DMS79 treated with DMSO at 0.1 percent for 48 hours (cell line): ENCODE results near the gene SLC25A48.
A peak's percentile ranks its signal among the peaks of the same experiment; 100 is the strongest.

Source experiments
- DNase-seq: peaks from one replicate; lab custom pipeline; 2025; lab: John Stamatoyannopoulos, UW

The SLC25A48 gene, protein sequence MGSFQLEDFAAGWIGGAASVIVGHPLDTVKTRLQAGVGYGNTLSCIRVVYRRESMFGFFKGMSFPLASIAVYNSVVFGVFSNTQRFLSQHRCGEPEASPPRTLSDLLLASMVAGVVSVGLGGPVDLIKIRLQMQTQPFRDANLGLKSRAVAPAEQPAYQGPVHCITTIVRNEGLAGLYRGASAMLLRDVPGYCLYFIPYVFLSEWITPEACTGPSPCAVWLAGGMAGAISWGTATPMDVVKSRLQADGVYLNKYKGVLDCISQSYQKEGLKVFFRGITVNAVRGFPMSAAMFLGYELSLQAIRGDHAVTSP

DNA sequence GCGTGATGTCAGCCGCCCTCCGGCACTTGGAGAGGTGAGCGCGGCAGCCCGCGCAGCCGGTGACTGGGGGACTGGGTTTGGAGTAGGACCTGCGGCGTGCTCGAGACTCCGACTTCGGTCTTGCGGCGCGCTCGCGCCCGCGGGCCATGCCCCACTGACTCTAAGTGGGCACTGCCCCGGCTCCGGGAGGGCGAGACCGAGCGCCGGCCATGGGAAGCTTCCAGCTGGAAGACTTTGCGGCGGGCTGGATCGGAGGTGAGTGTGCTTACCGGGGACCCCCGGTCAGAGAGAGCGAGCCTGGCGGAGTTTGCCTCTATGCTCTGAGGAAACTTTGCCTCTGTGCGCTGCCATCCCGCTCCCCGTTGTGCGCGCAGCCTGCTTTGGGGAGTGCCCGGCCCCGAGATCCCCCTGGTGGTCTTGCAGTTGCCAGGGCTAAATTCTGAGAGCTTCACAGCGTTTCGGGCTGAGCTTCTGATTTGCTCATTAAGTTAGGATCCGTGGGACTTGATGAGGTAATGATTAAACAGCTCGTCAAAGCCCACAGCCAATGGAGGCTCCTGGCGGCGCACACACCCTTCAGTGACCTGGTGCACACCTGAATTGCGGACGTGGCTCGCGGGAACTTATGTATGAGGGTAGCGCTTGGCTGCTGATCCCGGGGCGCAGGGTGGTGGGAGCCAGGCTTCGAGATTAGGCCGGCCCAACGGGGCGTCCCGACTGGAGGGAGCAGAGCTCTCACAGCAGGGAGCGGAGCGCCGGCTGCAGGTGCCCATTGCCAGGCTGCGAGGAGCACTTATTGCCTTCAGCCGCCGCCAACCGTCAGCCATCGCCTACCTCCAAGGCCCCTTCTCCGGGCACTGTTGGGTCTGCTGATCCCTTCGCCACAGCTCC is at the start of gene SLC25A48:
TSS of gene SLC25A48 (plus strand) at position 25 of the 891 bp plus-strand sequence. CDS start at position 210, 185 bp downstream.
- peak; percentile 8 for DNase-seq

DNA sequence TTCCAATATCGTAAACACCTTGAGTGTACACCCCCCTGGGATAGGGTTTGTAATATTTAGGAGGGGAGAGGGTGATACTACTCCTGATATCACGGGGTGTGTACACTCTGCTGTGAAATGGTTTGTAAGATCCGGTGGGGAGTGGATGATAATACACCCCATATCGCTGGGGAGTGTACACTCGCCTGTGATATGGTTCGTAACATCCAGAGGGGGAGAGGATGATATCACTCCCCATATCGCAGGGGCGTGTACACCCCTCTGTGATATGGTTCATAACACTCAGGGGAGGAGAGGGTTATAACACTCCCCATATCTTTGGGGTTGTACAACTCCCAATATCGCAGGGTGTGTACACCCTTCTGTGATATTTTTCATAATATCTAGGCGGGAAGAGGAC is 33.8 kb upstream of the SLC25A48 start:
- DNase-seq = no peak

DNA sequence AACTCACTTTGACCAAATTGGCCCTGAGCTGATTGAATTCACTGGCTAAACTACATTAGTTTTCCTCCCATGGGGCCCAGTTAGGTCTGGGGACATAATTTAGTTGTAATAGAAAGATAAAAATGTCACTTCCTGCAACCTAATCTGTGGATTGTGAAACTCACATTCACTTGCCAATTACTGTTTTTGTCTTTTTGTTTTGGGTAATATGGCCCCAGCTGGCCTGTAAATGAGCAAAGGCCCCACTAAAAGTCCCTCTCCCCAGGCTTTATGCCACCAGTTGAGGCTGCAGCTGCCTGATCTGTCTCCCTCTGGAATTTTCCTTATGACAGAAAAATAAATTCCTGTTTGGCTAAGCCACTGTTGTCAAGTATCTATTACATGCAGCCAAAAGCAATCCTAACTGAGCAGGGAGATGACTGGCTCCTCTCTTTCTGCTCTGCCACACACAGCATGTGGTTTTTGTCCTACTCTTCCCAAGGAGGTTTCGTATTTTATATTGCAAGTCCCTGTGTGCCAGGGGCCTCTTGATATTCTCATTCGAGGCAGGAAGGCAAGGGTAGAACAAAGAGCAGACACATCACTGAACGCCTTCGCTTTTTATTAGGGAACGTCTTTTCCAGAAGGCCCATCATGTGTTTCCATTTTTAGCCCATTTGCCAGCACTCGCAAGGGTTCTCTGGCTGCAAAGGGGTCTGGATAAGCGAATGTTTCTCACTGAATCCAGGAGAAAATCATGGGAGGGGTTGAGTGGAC is 24.1 kb upstream of the SLC25A48 start:
- DNase-seq = no peak

DNA sequence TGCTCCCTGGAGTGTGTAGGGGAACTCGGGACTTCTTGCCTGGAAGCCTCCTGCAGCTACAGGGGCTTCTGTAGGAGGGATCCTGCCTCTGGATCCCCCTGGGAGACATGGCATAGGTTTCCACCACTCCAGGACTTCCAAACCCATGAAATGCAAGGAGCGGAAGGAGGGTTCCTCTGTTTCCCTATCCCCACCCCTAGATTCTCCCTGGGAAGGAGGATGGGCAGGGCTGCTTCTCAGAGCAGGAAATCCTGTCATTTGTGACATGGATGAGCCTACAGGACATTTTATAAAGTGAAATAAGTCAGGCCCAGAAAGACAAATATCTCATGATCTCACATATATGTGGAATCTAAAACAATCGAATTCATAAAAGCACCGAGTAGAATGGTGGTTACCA is 23.5 kb upstream of the SLC25A48 start:
- no peak for DNase-seq

DNA sequence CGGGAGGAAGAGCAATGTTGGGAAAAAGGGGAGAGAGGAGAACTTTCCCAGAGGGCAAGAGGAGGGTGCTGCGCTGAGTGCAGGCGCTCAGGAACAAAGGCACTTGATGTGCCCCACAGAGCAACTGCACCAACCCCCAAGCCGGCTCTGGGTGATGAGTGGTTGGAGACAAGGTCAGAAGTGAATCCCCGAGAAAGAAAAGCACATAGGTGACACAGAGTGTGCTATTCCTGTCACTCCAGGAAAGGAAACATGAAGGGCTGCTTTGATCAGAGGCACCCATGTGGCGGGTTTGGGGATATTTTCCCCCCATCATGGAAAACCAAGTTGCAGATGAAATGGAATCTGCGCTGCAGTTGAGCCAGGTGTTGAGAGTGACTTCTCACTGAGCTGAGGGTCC is 20.7 kb upstream of the SLC25A48 start:
- no peak for DNase-seq

DNA sequence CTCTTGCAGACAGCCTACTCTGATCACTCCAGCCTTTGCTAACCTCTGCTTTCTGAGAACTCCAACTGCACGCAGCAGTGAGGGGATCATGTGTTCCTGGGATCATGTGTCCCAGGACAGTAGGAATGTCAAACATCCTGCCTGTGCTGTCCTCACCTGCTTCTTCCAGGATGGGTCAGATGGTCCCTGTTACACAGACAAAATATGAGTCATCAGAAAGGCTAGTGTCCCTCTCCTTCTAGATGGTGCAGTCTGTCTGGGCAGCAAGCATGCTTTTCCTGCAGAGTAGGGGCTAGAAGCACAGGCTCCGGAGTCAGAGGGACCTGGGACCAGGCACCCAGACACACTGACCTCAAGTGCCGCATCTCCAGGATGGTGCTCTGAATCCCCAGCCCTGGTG is 20.1 kb upstream of the SLC25A48 start:
- no peak for DNase-seq

DNA sequence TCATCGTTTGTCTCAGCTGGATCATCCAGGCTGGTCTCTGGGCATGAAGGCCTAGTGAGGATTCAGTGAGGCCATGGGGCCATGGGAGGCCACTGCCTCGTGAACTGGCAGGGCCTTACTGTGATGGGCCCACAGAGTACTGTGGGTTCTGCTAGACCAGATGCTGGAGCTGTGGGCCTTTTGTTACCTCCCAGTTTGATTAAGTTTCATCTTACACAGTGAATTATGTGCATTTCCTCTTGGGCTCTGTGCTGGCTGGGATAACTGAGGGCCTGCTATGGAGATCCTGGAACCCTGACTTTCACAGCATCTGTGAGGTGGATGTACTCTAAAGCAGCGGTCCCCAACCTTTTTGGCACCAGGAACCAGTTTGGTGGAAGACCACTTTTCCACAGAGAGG is 19.7 kb upstream of the SLC25A48 start:
- no peak for DNase-seq

DNA sequence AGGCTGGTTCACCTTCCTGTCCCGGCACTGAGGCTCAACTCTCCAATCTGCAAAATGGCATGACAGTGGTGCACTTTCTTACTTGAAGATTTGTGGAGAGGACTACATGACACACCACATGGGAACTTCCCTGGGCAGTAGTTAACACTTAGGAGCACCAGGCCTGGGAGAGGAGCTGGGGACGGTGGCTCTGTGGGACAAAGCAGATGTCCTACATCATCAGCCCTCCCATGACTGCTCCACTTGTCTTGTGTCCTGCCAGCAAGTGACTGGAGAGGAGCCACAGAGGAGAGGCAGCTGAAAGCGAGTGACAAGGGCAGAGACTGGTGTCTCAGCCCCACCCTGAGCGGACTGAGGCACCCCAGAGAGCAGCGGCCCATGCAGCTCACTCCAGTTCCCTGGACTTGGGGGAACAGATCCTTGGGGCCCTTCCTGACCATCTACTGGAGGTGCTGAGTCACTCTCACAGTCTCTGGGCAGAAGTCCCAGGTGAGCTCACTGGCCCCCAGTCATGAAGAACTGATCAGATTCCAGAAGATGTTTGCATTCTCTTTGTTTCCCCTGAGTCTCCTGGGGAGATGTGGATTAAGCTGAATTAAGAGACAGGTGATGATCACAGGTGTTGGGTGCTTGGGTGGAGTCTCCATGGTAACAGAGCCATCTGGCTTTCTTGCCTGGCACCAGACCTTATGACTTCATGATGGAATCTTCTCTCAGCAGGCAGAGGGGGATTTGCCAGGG is 13.2 kb upstream of the SLC25A48 start:
- peak; percentile 22 for DNase-seq

DNA sequence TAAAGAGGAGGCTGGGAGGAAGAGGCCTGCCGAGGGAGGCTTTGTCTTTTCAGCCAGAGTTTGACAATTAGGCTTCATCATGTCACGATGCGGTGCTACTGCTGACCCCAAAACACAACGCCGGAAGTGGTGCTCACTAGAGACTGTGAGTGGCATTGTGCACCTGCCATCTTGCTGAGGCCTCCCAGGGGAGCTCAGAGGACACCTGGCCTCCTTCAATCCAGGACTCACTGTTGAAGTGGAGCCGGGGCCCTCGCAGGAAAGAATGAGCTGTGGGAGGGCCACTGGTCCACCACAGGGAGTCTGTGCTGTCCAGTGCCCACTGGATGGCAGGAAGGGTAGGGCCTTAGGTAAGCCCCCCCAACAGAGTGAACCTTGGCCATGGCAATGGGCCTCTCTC is 12.7 kb upstream of the SLC25A48 start:
- no peak for DNase-seq

DNA sequence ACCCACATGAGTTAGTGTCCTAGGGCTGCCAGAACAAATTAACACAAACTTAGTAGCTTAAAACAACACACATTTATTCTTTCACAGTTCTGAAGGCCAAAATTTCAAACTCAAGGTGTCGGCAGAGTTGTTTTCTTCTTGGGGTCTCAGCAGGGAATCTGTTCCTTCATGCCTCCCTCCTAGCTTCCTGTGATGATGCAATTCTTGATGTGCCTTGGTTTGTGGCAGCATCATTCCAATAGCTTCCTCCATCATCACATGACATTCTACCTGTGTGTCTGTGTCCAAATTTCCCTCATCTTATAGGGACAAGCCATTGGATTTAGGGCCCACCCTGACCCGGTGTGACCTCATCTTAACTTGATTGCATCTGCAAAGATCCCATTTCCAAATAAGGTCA is 12.2 kb upstream of the SLC25A48 start:
- DNase-seq = no peak

DNA sequence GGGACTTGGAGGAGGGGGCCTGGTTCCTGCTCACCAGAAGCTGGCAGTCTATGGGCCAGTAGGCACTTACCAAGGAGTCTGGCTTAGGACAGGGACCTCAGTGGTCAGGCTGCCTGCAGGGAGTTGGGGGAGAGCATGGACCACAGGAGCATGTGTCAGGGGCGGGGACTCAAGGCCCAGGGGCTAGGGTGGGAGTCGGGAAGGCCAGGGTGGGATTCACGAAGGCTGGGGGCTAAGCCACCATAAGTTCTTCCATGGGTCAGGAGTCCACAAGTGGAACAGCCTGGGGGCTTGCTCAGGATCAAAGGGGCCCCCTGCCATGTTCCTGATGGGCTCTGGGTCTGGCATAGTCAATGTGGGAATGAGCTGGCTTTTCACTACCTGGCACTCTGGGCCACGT is 11.5 kb upstream of the SLC25A48 start:
- DNase-seq = no peak

DNA sequence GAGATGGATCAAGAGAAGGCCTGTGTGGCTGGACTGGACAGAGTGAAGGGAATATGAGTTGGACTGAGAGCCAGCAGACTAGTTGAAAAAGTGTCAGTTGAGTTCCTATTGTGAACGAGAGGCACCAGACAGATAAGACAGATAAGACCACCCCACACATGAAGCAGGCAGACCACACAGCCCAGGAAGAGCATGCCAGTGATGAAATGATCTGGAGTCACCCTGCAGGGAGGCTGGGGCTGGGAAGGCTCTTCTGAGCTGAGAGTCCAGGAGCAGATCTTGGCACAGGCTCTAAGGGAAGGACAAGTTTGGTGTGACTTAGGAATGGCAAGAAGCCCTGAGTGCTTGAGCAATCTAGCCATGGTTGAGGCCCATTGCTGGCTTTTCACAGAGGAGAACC is 10.6 kb upstream of the SLC25A48 start:
- DNase-seq = no peak

DNA sequence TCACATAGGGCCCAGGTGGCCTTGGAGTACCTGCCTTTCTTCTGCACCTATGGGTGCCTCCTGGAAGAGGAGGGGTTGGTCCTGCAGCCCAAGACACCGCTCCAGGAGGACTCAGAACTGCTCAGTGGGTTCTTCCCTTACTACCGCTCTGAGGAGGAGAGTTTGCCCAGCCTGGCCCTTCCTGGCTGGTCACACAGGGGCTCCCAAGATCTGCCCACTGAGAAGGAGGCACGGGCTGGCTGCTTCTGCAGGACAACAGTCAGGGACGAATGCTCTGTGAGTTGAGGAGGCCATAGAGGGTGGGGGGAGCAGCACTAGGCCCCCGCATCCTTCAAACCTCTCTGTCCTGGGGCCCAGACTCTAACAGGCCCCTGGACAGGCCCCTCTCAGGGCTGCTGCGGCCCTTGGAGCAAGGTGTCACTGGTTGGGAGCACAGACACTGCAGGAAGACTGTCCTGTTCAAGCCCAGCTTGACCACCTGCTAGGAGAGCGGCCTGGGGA is 9.9 kb upstream of the SLC25A48 start:
- DNase-seq = no peak

DNA sequence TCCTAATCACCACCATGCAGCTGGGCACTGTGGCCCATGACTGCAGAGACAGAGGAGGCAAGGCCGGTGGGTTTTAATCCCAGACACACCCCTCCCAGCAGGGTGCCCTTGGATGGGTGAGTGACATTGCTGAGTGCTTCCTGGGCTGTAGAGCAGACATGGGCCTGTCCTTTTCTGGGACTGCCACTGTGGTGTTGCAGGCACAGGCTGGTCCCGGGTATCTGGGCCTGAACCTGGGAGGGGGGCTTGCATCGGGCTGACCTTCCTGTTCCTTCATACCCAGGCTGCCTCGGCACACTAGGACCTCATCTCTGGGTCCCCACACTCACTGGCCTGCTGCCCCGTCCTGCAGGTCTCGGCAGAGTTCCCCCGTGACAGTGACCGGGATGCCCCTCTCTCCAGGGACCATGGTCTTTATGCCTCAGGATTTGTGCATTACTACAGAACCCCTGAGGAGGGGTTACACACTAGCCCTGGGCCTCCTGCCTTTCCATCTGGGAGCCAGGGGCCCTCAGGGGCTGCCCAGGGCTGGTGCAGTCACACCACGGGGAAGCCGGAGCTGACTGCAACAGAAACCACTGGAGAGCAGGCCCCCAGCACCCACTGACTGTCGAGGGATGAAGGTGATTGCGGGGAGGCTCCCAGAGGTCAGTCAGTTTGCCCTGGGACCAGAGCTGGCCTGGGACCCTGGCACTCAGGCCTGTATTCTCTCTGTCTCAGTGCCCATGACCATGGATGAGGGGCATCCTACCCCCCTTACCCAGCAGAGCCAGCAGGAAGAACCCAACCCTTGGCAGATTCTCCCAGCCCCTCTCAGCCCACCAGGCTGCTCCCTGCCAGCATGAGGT is 8.9 kb upstream of the SLC25A48 start:
- DNase-seq = no peak

DNA sequence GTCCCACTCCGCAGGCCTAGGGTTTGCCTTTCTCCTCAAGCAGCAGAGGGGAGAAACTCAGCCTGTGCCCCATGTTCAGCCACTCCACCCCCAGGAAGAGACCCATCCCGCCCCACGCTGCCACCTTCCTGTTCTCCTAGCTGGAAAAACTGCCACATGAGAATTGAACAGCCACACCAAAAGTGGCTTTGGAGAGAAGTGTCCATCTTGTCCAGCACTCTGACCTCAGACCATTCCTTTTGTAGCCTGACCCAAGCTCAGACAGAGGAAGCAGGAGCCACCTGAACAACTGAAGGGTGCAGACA is 8.3 kb upstream of the SLC25A48 start:
- DNase-seq = no peak

DNA sequence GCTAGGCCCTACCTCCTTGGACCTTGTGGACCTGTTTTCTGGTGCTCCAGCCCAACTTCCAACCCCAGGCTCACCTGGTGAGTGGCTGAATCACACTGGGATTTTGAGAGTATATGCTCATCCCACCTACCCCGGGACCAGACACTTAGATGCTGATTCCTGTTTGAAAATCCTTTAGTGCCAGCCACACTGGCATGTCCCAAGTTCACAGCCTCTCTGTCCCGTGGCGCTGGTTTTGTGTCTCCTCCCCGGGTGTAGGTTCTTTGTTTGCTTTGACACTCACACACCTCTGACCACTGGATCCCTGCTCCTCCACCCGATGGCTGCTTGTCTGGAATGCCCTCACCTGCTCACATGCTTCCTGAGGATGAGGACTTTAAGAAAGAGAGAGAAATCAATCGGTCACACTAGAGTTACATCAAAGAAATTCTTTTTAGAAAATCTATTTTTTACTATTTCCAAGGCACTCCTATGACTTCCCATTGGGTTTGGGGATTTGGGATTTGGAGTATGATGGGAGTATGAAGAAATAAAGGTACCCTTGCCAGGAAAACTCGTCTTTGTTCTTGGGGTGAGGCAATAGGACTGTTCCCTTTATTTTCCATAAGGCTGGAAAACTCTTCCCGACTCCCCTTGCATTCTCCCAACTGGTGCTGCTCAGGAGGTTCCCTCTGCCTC is 7.3 kb upstream of the SLC25A48 start:
- DNase-seq = no peak

DNA sequence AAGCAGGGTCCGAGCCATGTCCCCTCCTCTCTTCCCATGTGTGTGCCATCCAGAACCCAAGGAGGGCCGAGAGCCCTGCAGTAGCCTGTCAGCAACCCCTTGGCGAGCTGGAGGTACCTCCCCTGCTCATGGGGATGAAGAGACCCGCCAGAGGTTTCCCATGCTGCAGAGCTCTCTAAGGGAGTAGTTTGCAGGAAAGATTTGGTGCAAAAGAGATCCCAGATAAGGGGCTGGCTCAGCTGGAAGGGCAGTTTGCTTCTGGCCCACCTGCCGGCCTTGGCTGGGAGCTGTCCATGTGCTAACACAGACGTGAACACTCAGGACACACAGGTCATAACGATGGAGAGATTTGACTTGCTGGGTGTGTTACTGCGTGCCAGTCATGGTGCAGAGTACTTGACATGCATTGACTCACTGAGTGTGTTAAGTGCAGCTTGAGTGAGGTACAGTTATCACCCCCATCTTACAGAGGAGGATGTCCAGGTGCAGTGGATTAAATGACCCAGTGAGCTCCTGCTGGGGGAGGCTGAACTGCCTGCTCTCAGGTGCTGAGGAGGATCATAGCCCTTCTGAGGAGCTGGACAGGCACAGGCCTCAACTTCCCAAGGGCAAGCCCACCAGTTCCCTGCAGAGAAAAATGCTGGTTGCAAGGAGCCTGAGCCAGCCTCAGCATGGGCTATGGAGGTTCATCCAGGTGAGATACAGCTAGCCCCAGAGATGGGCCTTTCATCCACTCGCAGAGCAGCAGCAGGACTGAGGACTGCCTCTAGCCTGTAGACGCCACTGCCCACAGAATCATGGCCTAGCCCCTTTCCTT is 6.3 kb upstream of the SLC25A48 start:
- peak; percentile 7 for DNase-seq

DNA sequence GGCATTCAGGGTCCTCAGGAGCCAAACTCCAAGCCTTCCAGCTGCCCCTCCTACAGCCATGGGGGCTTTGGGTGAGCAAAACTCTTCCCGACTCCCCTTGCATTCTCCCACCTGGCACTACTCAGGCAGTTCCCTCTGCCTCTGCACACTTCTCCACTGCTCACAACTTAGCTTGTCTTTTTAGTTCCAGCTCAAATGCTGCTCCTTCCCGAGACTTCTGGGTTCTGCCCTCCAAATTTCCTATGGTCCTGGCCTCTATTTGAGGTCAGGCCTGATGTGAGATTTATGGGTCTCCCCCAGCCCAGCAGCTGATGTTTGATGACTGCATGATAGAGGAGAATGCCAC is 5.7 kb upstream of the SLC25A48 start:
- DNase-seq = no peak

DNA sequence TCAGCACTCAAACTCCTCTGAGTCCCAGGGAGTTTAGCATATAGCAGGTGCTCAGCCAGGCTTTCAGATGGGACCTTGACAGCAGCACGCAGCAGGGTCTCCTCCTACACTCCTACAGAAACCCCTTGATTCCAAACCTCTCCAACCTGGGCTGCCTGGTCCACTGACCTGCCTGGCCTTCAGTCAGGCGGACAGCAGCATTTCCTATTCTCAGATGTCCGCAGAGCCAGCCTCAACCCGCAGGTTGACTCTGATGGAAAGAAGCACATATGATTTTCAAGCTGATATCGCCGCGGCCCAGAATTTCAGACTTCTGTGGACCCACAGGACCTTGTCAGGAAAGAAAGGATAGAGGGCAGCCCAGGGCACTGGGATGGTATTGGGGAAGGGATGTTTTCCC is 5.3 kb upstream of the SLC25A48 start:
- no peak for DNase-seq
